Transverse colon (tissue), 4 donors: ENCODE data around the gene QKI.

Experiments used
- CTCF ChIP-seq, 5 experiments: fragments of 200-600 bp in 3 of 5; fragments of 450-650 bp in 2 of 5; sonication (generic) in 3 of 5; IDR thresholded peaks; 1 replicate in 2 of 5; 2 replicates in 3 of 5; pipeline ENCODE4 v1.5.1; 2016 to 2017; ENCODE audit warnings: antibody characterized with exemption in 5 of 5, inconsistent platforms in 3 of 5, mild to moderate bottlenecking in 2 of 5, moderate library complexity in 1 of 5
- POLR2AphosphoS5 ChIP-seq, 3 donors: sonication (generic); formaldehyde crosslinking; IDR thresholded peaks; one replicate each; pipeline ENCODE4 v1.6.1; 2016; ENCODE audit warnings: antibody characterized with exemption in 3 of 3

GRCh38 chr6:163367497-163368183 lies 46.9 kb upstream of the QKI start:
- TF ChIP-seq POLR2AphosphoS5 (IDR thresholded peaks at IDR 0.05) (no peak), CTCF (IDR thresholded peaks at IDR 0.05) (no peak)
